Measurements from ENCODE around the gene DHX34.
"Not testable (repeated sequence)": the region's sequence is repeated elsewhere in the genome, so short reads cannot be mapped to it uniquely, and the experiment has no call there.

GRCh38 chr19:47336765-47337718 lies 12.1 kb upstream of the DHX34 start:
- not testable (repeated sequence) for TF ChIP-seq POLR2A, CTCF (IDR thresholded peaks at IDR 0.05)

Data from esophagus squamous epithelium (tissue), 4 donors.